AG04450 (cell line): Measurements from ENCODE around the gene UGT1A4. TPM values are rescaled to one million over a fixed set of nuclear protein-coding genes. Genes with fewer than 3 reads are reported as not detected.

Source experiments
- CTCF ChIA-PET: fragments of 300-600, 350-600 bp; formaldehyde crosslinking; extraction: SDS; loops from one replicate; lab custom pipeline; 2022; ENCODE audit warnings: antibody characterized with exemption, inconsistent platforms; lab: Charles Lee
- POLR2A ChIA-PET: fragments of 350-600 bp; formaldehyde crosslinking; extraction: SDS; loops from one replicate; lab custom pipeline; 2021; ENCODE audit warnings: antibody characterized with exemption, inconsistent platforms; lab: Yijun Ruan, JAX
- DNase-seq: peaks from one replicate; pipeline ENCODE4 v3.0.0-alpha.2; 2011; ENCODE audit warnings: low read depth, low spot score
- H3K27ac ChIP-seq: one replicate; pipeline ENCODE4 v1.5.1; 2012; ENCODE audit warnings: low read depth, low read length, control low read depth
- H3K27me3 ChIP-seq: one replicate; pipeline ENCODE4 v1.6.0; 2012; ENCODE audit warnings: low read length; ENCODE audit not compliant: control insufficient read depth, insufficient read depth
- H3K4me3 ChIP-seq: 2 replicates; pipeline ENCODE4 v1.5.1; 2011; ENCODE audit warnings: mild to moderate bottlenecking, low read depth, low read length, control low read depth
- H3K9me3 ChIP-seq: 2 replicates; pipeline ENCODE4 v1.5.1; 2012; ENCODE audit warnings: low read length; ENCODE audit not compliant: control insufficient read depth, insufficient read depth
- polyA minus RNA-seq: library from RNA; depleted of rRNA, polyadenylated mRNA; stranded (reverse); fragments of >200 nt; gene quantifications from 2 replicates; pipeline ENCODE4 v1.2.3, GENCODE V29; 2011; rRNA and poly(A)+ RNA removed
- polyA plus RNA-seq: library from polyadenylated mRNA; depleted of rRNA; stranded (reverse); fragments of >200 nt; gene quantifications from 2 replicates; pipeline ENCODE4 v1.2.3, GENCODE V29; 2011; rRNA removed
- TF ChIP-seq, protein P1 (sequence below): IDR thresholded peaks from 2 replicates; pipeline ENCODE4 v1.5.1; 2011; ENCODE audit warnings: low read depth, low read length, control low read depth, inconsistent platforms

UGT1A4 gene
- polyA plus RNA-seq: not detected in 2 replicates
- polyA minus RNA-seq: not detected in 2 replicates

- no peak for DNase-seq
- peaks cover 6% of the 10 kb centered on the region for H3K27me3 ChIP-seq
- no peaks in the 10 kb centered on the region for H3K9me3 ChIP-seq
- H3K4me3 ChIP-seq: no peak within 1 kb of the TSS
- ChIA-PET CTCF (no interaction called here), POLR2A (no interaction called here)
- no peak within 1 kb of the TSS for H3K27ac ChIP-seq
- TF ChIP-seq, protein P1, sequence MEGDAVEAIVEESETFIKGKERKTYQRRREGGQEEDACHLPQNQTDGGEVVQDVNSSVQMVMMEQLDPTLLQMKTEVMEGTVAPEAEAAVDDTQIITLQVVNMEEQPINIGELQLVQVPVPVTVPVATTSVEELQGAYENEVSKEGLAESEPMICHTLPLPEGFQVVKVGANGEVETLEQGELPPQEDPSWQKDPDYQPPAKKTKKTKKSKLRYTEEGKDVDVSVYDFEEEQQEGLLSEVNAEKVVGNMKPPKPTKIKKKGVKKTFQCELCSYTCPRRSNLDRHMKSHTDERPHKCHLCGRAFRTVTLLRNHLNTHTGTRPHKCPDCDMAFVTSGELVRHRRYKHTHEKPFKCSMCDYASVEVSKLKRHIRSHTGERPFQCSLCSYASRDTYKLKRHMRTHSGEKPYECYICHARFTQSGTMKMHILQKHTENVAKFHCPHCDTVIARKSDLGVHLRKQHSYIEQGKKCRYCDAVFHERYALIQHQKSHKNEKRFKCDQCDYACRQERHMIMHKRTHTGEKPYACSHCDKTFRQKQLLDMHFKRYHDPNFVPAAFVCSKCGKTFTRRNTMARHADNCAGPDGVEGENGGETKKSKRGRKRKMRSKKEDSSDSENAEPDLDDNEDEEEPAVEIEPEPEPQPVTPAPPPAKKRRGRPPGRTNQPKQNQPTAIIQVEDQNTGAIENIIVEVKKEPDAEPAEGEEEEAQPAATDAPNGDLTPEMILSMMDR: no peak
Measured at GRCh38 chr2:233718552-233718951, at the start of gene UGT1A4. Gene UGT1A4, plus strand, starts transcription at chr2:233718736. Its CDS starts 85 bp downstream, at chr2:233718821.

DNA sequence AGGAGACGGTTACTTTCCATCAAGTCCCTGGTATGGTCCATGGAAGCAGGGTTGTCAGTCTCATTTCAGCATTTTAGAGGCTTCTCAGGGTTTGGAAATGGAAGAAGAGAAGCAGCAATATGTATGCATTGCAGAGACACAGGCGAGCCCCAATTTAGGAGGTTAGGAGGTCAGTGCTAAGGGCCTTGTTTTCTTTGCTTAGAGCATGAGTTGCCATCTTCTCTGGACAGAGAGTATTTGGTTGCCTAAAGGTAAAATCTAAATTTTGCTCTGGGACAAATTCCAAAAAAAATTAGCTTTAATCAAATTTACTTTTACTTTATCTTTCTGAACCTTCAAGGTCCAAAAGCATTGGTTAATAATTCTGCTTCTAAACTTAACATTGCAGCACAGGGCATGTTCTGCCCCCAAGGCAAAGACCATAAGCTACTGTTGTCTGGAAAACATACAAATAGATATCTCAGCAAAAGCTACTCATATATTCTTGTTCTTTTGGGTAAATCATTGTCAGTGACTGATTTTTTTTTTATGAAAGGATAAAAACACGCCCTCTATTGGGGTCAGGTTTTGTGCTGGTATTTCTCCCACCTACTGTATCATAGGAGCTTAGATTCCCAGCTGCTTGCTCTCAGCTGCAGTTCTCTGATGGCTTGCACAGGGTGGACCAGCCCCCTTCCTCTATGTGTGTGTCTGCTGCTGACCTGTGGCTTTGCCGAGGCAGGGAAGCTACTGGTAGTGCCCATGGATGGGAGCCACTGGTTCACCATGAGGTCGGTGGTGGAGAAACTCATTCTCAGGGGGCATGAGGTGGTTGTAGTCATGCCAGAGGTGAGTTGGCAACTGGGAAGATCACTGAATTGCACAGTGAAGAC lies 47.0 kb upstream of the UGT1A4 start, which contains the start of gene UGT1A9:
TSS of gene UGT1A9 (plus strand) at position 609 of the 872 bp plus-strand sequence. CDS start at position 646, 37 bp downstream.
- CTCF ChIA-PET: no interaction called here
- POLR2A ChIA-PET: no interaction called here
- Histone ChIP-seq H3K9me3 (no peaks in the 10 kb centered on the region), H3K27ac (peak within 1 kb of the TSS; percentile 2), H3K27me3 (peaks cover 7% of the 10 kb centered on the region), H3K4me3 (no peak within 1 kb of the TSS)
- no peak for DNase-seq
- TF ChIP-seq, protein P1: no peak

- no peak overlapping the region for H3K27ac ChIP-seq
- POLR2A ChIA-PET: no interaction called here
- CTCF ChIA-PET: no interaction called here
- TF ChIP-seq, protein P1: no peak
- H3K27me3 ChIP-seq: peaks cover 7% of the 10 kb centered on the region
- no peaks in the 10 kb centered on the region for H3K9me3 ChIP-seq
- DNase-seq: no peak
- H3K4me3 ChIP-seq: no peak overlapping the region
Measured at GRCh38 chr2:233672886-233673285, 45.6 kb upstream of the UGT1A4 start.

DNA sequence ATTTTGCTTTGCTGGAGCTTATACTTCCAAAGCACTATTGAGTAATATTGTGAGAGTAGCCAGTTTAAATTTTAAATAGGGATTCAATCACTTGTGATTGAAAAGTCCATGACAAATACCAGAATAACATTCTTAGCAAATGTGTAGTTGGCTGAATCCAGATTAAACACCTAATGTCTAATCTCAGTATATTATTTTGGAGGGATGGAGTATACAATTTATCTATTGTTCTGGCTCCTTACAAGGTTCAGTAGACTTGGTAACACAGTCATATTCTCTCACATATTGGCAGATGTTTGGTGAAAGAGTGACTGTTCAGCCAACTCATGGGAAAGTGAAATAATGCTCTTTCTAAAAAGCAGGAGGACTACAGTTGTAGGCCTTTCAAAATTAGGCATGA lies 44.6 kb upstream of the UGT1A4 start:
- TF ChIP-seq, protein P1: no peak
- POLR2A ChIA-PET: no interaction called here
- Histone ChIP-seq H3K9me3 (no peaks in the 10 kb centered on the region), H3K27ac (no peak overlapping the region), H3K27me3 (peaks cover 7% of the 10 kb centered on the region), H3K4me3 (no peak overlapping the region)
- DNase-seq: no peak
- CTCF ChIA-PET: no interaction called here

DNA sequence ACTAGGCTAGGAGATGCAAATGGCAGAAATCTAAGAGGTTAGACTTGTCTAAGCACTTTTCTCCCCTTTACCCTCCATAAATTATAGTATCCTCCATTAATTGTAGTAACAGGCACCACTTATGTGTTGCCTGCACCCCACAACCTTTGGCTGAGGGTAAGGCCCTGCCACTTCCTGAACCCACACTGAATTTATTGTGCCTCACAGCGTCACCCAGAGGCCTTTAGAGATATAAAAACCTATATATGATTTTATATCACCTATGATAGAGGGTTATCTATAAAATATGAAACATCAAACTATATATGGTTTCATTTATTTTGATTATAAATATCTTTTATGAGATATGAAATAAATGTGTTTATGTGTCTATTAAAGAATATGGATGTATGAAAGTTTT lies 44.2 kb upstream of the UGT1A4 start:
- no peak for DNase-seq
- peaks cover 7% of the 10 kb centered on the region for H3K27me3 ChIP-seq
- no peaks in the 10 kb centered on the region for H3K9me3 ChIP-seq
- H3K4me3 ChIP-seq: no peak overlapping the region
- ChIA-PET CTCF (no interaction called here), POLR2A (no interaction called here)
- H3K27ac ChIP-seq: no peak overlapping the region
- TF ChIP-seq, protein P1: no peak
